Measurements from ENCODE around the gene RFX7. TPM values are rescaled to one million over a fixed set of nuclear protein-coding genes. Genes with fewer than 3 reads are reported as not detected.

RFX7 gene
- total RNA-seq, 2 experiments from 2014 or later = 29.4 to 30.5 TPM

DNA sequence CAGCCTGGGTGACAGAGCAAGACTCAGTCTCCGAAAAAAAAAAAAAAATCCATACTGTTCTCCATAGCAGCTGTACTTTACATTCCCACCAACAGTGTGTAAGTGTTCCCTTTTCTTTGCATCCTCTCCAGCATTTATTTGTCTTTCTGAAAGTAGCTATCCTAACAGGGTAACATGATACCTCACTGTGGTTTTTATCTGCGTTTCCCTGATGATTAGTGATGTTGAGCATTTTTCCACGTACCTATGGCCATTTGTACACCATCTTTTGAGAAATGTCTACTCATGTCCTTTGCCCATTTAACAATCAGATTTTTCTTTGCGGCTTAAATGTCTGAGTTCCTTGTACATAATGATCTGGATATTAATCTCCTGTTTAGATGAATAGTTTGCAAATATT, 119.3 kb downstream of the RFX7 start:
- Mint-ChIP-seq H3K27ac (no peak overlapping the region), H3K36me3 (ENCODE audit: low read depth) (peaks cover 50% of the 10 kb centered on the region), H3K9me3 (peaks cover 31% of the 10 kb centered on the region), H3K4me1 (ENCODE audit: low read depth) (no peaks in the 10 kb centered on the region), H3K27me3 (no peaks in the 10 kb centered on the region), H3K4me3 (no peak overlapping the region)
- DNase-seq = no peak
- ChIA-PET CTCF (no interaction called here), POLR2A (no interaction called here)
- no peak for TF ChIP-seq CTCF (IDR thresholded peaks at IDR 0.05)
- ATAC-seq = no peak
- intact Hi-C loops (cut with micrococcal nuclease) = no loop called here

- no peak for ATAC-seq
- Mint-ChIP-seq H3K4me3 (no peak overlapping the region), H3K4me1 (ENCODE audit: low read depth) (no peaks in the 10 kb centered on the region), H3K36me3 (ENCODE audit: low read depth) (peaks cover 12% of the 10 kb centered on the region), H3K9me3 (no peaks in the 10 kb centered on the region), H3K27me3 (no peaks in the 10 kb centered on the region), H3K27ac (no peak overlapping the region)
- ChIA-PET CTCF (no interaction called here), POLR2A (no interaction called here)
- no peak for DNase-seq
- intact Hi-C loops (cut with micrococcal nuclease) = no loop called here
- no peak for TF ChIP-seq CTCF (IDR thresholded peaks at IDR 0.05)
Observed at GRCh38 chr15:56105855-56106254, 137.8 kb downstream of the RFX7 start.

GRCh38 chr15:56102441-56102840, 141.2 kb downstream of the RFX7 start:
- DNase-seq = no peak
- TF ChIP-seq CTCF (IDR thresholded peaks at IDR 0.05) = no peak
- no peak for ATAC-seq
- CTCF ChIA-PET = interaction anchor here (1.9 kb wide), 1 partner anchor 13 kb away, joined by 5 read pairs; no protein-coding TSS in a partner anchor
- Mint-ChIP-seq H3K27ac (no peak overlapping the region), H3K9me3 (no peaks in the 10 kb centered on the region), H3K36me3 (ENCODE audit: low read depth) (peaks cover 15% of the 10 kb centered on the region), H3K4me3 (no peak overlapping the region), H3K4me1 (ENCODE audit: low read depth) (no peaks in the 10 kb centered on the region), H3K27me3 (no peaks in the 10 kb centered on the region)
- POLR2A ChIA-PET = no interaction called here
- intact Hi-C loops (cut with micrococcal nuclease) = no loop called here

- Mint-ChIP-seq H3K27ac (no peak overlapping the region), H3K36me3 (ENCODE audit: low read depth) (peaks cover 39% of the 10 kb centered on the region), H3K4me3 (no peak overlapping the region), H3K4me1 (ENCODE audit: low read depth) (no peaks in the 10 kb centered on the region), H3K27me3 (no peaks in the 10 kb centered on the region), H3K9me3 (no peaks in the 10 kb centered on the region)
- ChIA-PET POLR2A (no interaction called here), CTCF (interaction anchor here (1.6 to 2.6 kb wide), 2 partner anchors 10 to 146 kb away, joined by 5 to 7 read pairs; no protein-coding TSS in a partner anchor)
- no peak for DNase-seq
- intact Hi-C loops (cut with micrococcal nuclease) = no loop called here
- no peak for TF ChIP-seq CTCF (IDR thresholded peaks at IDR 0.05)
- no peak for ATAC-seq
Observed at GRCh38 chr15:56099311-56099710, 144.4 kb downstream of the RFX7 start.

GRCh38 chr15:56098195-56098863, 145.3 kb downstream of the RFX7 start:
- Mint-ChIP-seq H3K27me3 (no peaks in the 10 kb centered on the region), H3K4me3 (no peak overlapping the region), H3K9me3 (no peaks in the 10 kb centered on the region), H3K27ac (no peak overlapping the region), H3K36me3 (ENCODE audit: low read depth) (peaks cover 49% of the 10 kb centered on the region), H3K4me1 (ENCODE audit: low read depth) (peaks cover 3% of the 10 kb centered on the region)
- POLR2A ChIA-PET = no interaction called here
- TF ChIP-seq CTCF (IDR thresholded peaks at IDR 0.05) = no peak
- CTCF ChIA-PET = interaction anchor here (1.6 to 2.6 kb wide), 2 partner anchors 9 to 147 kb away, joined by 5 to 7 read pairs; no protein-coding TSS in a partner anchor
- ATAC-seq (no peak), DNase-seq (no peak)
- intact Hi-C loops (cut with micrococcal nuclease) = no loop called here

Measured in activated CD8-positive, alpha-beta T cell treated with anti-CD3 and anti-CD28 coated beads for 36 hours (primary cell).